HG02981 (cell line): Measurements from ENCODE around the gene SLC25A44.

Experiments
- ATAC-seq: cut with Tn5 transposase; IDR thresholded peaks from one replicate; pipeline ENCODE4 v1.9.1; 2021; ENCODE audit warnings: mild to moderate bottlenecking, moderate library complexity; ENCODE audit not compliant: unreplicated experiment

The SLC25A44 gene

DNA sequence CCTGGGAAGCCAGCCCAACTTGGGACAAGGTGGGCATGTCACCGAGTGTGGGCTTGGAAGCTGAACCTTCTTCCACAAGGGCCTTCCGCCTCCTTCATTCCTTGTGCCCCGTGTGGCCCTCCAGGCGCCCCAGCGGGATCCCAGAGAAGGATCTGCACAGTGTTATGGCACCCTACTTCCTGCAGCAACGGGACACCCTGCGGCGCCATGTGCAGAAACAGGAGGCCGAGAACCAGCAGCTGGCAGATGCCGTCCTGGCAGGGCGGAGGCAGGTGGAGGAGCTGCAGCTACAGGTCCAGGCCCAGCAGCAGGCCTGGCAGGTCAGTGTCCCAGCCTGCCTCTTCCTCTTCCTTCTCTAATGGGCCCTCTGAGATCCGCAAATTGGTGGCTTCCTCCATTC, 42.3 kb downstream of the SLC25A44 start:
- ATAC-seq: no peak

GRCh38 chr1:156238248-156238647, 44.3 kb downstream of the SLC25A44 start:
- ATAC-seq: no peak

GRCh38 chr1:156241311-156241811, 47.5 kb downstream of the SLC25A44 start:
- ATAC-seq: no peak

GRCh38 chr1:156241926-156242325, 48.0 kb downstream of the SLC25A44 start, which contains the start of gene BGLAP:
BGLAP (plus strand) TSS chr1:156242184; CDS start chr1:156242232, 48 bp downstream.
- ATAC-seq: no peak

DNA sequence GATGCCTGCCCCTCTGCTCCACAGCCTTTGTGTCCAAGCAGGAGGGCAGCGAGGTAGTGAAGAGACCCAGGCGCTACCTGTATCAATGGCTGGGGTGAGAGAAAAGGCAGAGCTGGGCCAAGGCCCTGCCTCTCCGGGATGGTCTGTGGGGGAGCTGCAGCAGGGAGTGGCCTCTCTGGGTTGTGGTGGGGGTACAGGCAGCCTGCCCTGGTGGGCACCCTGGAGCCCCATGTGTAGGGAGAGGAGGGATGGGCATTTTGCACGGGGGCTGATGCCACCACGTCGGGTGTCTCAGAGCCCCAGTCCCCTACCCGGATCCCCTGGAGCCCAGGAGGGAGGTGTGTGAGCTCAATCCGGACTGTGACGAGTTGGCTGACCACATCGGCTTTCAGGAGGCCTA, 48.8 kb downstream of the SLC25A44 start:
- ATAC-seq: no peak

GRCh38 chr1:156244126-156244525, 50.2 kb downstream of the SLC25A44 start:
- ATAC-seq: no peak

DNA sequence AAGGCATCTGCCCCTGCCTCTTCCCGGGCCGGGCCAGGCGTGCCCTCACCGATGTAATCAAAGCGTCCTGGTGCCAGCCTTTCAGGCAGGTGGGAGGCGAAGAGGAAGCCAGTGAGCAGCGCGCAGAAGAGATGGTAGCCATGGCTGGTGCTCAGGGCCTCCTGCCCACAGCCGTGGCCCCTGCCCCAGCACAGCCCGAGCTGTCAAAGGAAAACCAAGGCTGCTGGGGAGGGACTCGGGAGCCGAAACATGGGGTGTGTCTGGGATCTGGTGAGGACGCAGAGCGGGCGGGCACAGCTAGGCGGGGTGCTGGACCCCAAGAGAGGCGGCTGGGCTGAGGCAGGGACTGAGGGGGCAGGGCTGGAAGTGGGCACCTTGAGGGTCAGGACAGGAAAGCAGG, 50.8 kb downstream of the SLC25A44 start:
- ATAC-seq: no peak

GRCh38 chr1:156245451-156246232, 51.7 kb downstream of the SLC25A44 start:
- peak; percentile 40 for ATAC-seq

GRCh38 chr1:156246241-156246780, 52.4 kb downstream of the SLC25A44 start:
- ATAC-seq: no peak

DNA sequence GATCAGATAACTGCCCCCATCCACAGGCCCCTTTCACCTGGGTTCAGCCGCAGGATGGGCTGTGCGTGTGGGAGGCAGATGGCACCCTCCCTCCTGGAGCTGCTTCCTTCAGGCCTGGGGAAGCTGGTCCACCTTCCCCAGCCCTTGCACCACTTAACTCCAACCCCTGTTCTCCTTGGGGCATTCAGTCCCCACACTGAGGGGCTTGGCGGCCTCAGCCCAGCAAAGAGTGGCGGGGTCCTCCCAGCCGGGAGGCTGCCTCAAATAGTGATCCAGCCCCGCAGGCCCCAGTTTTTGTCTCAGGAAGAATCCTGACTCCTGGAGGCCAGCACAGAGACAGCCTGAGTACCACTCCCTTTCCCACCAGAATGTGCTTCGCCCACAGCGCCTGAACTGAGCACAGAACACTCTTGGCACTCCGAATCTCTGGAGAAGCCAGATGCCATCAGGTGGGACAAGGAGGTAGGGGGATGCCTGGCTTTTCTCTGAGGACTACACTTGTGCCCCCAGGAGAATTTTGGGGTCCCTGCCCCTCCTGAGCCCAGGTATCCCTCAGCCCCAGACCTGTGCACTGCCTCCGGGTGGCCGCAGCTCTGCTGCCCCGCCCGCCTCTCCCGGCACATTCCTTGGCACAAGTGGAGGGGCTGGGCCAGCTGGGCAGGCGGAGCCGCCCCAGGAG, 53.0 kb downstream of the SLC25A44 start:
- no peak for ATAC-seq

DNA sequence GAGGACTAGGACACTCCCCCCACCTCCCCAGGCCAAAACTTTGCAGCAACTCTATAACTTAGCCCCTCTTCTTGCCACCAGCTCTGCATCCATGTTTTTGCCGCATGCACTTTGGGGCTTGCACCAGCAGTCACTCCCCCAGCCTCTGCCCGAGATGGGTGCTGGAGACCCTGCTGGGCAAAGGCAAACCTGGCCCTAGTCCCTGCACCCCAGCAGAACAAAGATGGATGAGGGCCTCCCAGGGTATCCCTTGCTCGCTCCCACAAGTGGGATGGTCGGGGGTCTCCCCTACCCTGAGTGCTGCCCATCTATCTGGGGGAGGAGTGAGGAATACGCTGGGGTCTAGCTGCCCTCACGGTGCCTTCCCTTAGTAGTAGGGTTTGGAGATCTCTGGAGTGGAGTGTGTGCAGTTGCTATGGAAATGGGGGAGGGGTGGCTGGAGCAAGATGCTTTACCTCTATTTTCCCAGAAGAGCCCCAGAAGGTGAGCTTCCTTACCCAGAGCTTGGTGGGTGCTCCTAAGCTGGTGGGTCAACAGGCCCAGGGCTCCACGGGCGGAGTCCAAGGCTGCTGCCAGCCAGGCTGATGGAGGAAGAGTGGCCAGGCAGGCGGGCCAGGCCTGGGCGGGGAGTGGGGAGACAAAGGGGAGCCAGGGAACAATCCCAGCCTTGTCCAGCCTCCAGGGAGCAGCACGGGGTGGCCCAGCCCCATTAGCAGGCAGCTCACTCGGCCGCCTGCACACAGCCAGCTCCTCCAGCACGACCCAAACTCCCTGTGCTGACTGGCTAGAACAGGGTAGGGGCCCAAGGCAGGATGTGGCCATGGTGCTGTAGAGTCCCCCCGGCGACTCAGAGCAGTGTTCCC, 53.8 kb downstream of the SLC25A44 start, which contains the start of gene PAQR6:
Gene PAQR6 (minus strand): TSS at position 597 of the 863 bp plus-strand sequence. CDS start 1,325 bp downstream, outside the sequence.
- ATAC-seq: no peak

GRCh38 chr1:156248323-156248683, 54.4 kb downstream of the SLC25A44 start:
- no peak for ATAC-seq

DNA sequence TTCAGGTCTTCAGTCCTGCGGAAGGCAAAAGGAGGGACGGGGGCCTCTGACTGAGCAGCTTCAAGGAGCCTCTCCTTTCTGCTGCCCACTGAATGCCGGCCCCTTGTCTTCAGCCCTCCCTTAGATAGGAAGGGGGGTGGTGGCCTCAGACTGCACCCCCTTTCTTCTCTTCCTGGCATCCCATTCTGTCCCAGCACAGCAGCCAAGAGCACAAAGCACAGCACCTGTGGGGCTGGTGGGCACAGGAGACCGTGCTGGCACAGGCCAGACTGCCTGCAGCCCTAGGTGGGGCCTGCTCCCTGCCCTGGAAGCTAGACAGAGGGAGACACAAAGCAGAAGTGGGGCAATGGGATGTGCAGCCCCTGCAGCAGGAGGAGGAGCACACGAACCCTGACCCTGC, 55.7 kb downstream of the SLC25A44 start:
- no peak for ATAC-seq

- no peak for ATAC-seq
These were observed 57.6 kb downstream of the SLC25A44 start for GRCh38 chr1:156251527-156251926.

DNA sequence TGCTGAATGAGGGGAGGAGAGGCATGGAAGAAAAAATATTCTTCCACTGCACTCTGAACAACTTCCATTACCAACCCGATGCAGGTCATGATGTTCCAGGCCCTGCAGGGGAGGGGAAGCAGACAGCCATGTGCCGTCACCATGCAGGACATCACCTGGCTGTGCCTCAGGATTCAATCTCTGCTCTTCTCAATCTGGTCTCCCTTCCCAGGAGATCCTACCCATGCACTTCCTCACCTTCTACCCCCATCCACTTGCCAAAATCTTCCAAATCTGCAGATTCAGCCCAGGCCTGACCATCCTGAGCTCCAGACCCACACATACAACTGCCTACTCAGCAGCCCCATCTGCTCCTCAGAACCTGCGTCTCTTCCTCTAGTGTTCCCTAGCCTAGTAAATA, 59.7 kb downstream of the SLC25A44 start:
- ATAC-seq: no peak

GRCh38 chr1:156257711-156258110, 63.8 kb downstream of the SLC25A44 start:
- no peak for ATAC-seq

DNA sequence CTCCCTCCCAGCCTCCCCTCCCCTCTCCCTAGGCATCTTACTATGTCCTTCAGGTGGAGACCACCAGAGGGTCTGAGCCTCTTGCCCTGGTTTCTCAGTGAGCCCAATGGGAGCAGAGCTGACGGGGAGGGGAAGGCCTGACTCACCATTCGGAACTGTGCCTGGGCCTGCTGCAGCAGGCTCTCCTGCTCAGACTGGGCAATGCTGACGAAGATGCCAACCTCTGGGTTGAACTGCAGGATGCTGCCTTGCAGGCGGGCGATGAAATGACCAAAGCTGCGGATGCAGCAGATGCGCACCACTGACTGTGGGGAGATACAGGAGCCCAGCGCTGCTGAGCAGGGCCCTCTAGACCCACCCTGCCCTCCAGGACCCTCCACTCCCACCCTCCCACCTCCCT, 65.0 kb downstream of the SLC25A44 start:
- ATAC-seq: no peak

- no peak for ATAC-seq
These were observed 65.9 kb downstream of the SLC25A44 start for GRCh38 chr1:156259805-156260204.

GRCh38 chr1:156260896-156261295, 67.0 kb downstream of the SLC25A44 start:
- no peak for ATAC-seq
